Epidermal melanocyte (primary cell): Measurements from ENCODE around the gene ARHGEF26.

Experiments
- DNase-seq: peaks from one replicate; pipeline ENCODE4 v3.0.0; 2011; ENCODE audit warnings: low spot score; ENCODE audit not compliant: insufficient read length

The ARHGEF26 gene

DNA sequence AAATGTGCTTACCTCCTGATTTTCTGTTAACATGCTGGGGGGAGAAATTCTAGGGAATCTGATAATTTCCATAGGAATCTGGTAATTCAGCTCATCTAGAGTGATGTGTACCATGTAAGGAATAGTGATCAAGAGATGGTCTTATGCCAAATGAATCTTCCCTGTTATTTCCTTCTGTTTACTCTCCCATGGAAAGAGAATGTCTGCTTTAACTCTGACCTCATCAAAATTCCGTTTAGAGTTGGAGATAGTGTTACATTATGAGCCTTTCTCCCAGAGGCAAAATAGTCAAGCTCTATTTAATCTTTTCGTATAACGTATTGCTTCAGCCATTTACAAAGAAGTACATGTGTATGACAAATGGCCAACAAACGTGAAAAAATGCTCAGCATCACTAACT is 76.6 kb downstream of the ARHGEF26 start:
- DNase-seq = no peak

DNA sequence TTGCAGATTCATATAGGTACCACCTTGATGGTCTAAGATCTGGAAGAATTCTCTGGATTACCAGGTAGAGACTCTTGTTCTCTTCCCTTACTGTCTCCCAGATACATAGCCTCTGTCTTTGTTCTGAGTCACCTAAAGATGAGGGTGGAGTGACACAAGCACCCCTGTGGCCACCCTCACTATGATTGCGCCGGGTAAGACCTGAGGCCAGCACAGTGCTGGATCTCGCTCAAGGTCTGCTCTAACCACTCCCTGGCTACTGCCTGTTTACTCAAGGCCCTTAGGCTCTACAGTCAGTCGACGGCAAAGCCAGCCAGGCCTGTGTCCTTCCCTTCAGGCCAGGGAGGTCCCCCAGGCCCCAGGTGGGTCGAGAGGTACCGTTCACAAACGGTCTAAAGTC is 88.3 kb downstream of the ARHGEF26 start:
- no peak for DNase-seq

DNA sequence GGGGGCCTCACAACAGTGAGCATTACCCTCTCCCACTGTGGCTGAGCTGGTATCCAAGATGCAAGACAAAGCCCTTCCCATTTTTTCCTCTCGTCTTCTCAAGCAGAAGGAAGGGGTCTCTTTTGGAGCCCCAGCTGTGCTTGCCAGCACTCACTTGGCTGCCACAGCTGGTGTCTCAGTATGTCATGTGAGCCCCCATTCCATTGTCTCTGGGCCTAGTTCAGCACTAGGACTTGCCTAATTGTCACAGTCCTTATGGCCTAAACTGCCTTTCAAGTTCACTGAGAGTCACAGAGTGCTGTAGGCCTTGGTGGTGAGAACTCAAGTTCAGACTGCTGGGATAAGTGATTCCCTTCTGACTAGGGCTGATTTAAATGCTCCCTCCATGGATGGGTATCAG is 89.8 kb downstream of the ARHGEF26 start:
- no peak for DNase-seq

DNA sequence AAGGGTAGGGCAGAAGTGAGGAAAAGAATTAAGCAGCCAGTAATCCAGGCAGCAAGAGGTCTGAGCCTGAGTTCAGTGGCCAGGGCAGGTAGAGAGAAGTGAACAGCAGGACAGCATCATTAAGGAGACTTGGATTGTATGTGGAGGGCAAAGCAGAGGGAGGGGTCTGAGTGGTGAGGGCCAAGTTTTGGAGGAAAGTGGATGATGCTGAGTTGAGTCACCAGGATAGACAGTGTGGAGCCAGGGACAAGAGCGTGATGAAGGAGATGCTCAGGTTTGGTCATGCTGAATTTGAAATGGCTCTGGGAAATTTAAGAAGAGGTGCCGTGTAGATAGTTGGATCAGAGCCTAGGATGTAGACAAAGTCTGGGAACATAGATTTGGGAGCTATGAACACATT is 93.1 kb downstream of the ARHGEF26 start:
- no peak for DNase-seq

DNA sequence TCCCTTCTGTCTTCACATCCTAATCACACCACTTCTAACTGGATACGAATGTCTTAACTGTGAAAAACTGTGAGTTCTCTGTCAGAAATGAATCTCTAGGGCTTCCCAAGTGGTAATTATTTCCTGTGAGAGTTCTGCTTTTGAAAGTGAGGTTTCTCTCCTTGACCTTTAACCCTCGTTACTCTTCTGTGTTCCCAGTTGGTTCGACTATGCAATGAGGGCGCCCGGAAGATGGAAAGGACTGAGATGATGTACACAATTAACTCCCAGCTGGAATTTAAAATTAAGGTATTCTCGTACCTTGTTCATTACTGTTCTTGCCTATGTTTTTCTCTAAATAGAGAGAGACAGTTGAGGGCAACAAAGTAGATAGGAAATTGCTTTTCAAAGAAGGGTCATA is 96.5 kb downstream of the ARHGEF26 start:
- DNase-seq = no peak

DNA sequence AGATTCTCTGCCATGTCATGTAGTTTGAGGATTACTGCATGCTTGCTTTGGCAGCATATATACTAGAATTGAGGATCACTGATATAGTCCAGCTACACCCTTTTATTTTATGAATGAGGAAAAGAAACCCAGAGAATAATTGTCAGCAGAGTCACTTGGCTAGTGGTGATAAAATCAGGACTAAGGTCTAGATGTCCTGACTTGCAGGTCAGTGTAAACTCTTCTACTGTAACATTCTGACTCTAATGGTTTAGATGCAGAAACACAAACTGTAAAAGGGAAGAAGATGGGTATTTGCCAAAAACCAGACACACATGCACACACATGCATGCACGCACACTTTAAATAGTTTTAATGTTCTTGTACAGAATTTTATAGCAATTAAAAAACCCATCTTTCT is 97.5 kb downstream of the ARHGEF26 start:
- no peak for DNase-seq

DNA sequence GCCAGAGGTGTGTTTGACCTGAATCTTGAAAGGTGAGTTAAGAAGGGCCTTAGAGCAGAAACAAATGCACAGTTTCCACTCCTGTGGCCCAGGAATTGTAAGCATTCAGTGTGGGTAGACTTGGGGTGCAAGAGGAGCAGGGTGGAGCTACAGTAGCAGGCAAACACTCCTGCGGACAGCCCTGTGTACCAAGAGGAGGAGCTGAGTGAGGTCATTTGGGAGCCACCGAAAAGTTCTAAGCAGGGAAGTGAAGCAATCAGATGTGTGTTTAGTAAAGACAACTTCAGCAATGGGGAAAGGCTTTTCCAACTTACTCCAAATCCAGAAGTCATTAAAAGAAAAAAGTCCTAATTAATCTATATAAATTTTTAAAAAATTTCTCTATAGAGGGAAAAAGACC is 99.3 kb downstream of the ARHGEF26 start:
- DNase-seq = no peak

DNA sequence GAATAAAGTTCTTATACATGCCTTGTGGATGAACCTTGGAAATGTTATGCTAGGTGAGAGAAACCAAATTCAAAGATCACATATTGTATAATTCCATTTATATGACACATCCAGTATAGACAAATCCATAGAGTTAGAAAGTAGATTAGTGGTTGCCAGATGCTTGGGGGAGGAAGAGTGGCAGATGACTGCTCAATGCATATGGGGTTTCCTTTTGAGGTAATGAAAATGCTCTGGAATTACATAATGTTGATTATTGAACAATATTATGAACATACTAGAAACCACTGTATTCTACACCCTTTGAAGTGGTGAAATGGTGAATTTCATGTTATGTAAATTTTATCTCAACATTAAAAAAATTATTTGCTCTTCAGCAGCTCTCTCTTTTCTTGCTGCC is 102.3 kb downstream of the ARHGEF26 start:
- DNase-seq = no peak

DNA sequence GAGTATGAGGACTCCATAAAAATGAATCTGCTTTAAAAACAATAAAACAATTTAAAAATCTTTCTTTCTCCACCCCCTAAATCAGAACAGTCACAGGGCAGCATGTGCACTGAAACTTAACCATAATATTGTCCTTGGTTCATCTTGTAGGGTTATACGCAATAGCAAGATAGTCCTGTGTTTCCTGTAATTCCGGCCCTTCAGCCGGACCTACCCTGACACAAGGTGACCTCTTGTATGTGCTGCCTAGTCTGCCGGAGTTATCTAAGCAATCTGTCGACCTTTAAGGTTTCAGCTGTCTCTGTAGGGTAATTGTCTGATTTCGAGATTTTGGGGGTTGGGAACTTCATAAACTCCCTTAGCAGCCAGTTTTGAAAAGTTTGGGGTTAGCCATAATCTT is 103.2 kb downstream of the ARHGEF26 start:
- DNase-seq = no peak

DNA sequence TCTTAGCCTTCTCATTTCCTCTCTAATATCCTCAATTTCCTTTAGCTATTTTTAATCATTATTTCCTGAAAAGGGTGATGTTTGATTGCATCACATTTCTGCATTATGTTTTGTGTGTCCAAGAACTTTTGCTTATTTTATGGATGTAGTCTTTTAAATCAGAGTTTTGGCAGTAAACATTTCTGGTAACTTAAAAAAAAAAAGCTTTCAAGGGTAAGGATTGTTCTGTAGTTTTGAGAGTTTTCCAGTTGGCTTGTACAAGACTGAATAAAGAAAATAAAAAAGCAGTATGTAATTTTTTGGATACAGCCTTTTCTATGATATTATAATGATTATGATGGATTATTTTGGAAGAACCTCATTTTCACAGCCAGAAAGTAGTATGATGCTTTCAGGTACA is 103.7 kb downstream of the ARHGEF26 start:
- no peak for DNase-seq

DNA sequence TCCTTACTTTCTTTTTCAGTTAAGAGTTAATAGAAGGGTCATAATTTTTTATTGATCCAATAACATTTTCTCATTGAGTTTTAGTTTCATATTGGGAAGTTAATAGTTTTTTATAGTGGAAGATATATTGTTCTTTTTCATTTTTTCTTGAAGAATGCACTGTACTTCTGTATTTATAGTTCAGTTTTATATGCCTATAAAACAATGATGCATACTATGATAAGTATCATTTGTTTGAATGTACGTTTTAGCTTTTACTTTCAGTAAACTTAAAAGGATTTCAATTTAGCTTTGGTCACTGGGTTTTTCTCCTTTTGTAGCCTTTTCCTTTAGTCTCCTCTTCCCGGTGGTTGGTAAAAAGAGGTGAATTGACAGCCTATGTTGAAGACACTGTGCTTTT is 104.3 kb downstream of the ARHGEF26 start:
- no peak for DNase-seq

DNA sequence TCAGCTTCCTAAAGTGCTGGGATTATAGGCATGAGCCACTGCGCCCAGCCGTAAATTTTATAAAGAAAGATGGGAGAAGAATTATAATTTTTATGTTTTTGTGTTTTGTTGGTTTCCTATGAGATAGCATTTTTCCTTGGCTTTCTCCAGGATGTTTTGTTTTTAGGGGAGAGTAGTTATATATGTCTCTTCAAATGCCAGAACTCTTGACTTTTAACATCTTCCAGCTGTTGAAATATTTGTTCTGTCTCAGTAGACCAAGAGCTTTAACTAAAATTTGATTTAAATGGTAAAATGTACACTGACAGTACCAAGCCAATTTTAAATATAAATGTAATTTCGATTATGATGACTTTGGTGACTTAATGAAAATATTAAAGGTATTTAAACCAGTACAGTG is 106.3 kb downstream of the ARHGEF26 start:
- no peak for DNase-seq

DNA sequence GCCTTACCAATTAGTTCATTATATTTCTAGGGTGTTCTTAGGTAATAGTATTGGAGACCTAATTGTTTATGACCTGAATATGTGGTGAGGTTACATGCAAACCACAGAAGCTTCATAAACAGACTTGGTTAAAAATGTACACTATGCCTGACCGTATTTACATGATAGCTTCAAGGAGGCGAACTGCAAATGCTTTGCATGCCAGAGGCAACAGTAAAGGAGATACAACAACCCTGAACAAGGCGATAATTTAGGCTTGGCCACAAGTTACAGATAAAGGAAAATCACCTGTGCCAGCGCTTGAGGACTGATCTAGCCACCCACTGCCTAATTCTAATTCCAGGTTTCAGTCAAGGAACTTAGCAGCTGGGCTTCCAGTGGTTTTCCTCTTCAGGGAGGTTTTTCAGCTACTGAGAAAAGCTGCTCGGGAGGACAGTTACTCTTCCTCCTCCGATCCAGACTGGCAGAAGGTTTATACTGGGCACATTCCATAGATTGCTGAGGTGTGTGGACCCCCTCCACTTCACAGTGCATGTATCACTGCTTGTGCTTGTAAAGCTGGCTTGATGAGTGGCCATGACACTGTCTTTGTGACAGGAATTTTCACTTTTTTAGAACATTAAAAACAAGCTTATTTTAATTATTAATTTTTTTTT is 107.5 kb downstream of the ARHGEF26 start:
- DNase-seq = no peak

DNA sequence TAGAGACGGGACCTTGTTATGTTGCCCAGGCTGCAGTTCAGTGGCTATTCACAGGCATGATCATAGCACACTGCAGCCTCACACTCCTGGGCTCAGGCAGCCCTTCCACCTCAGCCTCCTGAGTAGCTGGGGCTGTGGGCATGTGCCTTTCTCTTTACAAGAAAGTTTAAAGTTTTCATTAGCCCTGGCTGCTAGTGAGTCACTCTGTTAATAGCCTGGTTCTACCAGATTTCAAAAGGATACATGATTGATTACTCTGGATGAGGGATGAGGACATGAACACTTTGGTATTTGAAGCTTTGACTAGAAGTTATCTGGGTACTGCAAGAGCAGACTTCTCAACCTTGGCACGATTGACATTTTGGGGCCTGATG is 108.0 kb downstream of the ARHGEF26 start:
- no peak for DNase-seq

DNA sequence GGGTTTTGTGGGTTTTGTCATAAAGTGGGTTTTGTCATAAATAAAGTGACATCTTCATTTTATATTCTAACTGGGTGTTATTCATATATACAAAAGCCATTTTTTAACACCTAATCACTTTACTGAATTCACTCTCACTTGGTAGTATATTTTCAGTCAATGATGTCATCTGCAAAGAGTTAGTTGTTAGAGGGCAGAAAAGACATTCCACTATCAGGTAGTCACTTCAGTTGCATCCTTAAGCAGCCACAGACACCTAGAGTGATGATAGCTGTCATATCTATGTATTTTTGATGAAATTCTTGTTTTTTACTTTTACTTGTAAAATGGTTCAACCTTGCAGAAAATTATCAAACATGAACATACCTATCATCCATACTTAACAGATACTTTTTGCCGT is 114.1 kb downstream of the ARHGEF26 start:
- DNase-seq = no peak

DNA sequence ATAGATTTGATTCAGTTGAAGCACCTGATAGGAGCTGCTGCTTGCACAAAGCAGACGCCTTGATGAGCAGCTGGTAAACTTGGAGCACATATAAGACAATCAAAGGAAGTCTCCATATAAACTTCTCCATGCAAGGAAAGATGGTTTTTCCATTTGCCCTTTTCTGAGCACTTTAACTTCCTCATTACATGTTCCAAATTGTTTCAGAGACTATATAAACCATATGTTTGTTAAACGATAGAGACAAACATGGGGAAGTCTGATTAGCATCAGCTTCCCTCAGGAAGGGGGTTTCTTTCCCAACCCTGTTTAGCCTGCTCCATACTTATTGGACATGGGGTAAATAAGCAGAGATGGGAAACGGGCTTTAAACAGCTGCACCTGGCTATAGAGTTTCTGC is 115.1 kb downstream of the ARHGEF26 start:
- no peak for DNase-seq

DNA sequence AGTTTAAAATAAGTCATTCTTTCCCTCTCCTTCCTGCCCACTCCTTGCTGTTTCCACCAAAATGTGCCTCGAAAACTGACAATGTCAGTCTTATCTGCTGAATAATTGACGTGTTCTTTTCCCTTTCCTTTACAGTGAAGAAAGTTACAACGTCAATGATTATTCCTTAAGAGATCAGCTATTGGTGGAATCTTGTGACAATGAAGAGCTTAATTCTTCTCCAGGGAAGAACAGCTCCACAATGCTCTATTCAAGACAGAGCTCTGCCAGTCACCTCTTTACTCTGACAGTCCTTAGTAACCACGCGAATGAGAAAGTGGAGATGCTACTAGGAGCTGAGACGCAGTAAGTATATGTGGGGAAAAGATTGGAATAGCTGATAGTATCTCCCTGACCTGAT is 119.0 kb downstream of the ARHGEF26 start:
- no peak for DNase-seq

DNA sequence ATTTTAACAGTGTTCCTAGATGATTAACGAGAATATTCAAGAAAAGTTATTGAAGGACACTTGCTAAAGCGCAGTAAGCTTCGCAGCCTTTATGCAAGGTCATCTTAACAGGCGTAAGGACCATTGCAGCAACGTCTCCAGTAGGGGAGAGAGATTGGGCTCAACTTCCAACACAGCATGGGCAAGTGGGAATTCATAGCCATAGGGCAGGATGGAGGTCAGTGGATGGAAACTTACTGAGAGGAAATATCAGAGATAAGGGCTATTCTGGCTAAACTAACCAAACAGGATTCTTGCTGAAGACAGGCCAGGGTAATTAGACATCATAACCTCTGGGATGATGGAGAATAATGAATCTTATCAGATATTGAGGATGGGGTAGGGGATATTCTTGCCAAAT is 120.3 kb downstream of the ARHGEF26 start:
- no peak for DNase-seq

DNA sequence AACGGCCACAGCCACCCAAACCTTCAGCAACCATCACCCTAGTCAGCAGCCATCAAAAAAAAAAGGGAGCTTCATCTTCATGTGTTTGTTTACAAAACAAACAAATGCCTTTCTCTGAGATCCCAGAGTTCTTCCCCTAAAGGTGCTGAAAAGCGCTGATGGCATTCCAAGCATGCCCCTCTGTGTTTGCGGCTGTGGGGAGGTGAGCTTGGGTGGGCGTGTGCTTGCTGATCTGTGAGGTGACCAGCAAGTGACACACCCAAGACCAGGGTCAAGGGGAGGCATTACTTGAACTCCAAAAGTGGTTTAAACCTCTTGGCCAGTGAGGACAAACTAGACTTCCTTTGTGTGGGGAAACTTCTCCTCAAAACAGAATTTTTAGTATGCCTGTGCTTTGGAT is 121.6 kb downstream of the ARHGEF26 start:
- no peak for DNase-seq

DNA sequence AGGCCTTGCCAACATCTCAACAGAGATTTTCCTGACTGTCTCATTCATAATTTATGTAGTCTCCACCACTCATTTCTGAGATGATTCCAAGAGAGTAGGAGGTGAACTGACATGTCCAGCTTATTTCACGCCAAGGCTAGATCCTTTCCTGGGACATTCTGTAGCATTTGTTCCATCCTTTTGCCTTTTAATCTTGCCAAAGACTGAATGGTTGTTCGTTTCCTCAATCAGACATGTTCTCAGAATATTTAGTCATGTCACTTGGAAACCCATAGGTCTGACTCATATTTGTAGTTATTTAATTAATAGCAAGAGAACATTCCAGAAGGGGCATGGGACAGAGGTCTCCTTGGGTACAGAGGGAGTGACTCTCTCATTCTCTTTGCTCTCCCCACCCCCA is 122.2 kb downstream of the ARHGEF26 start:
- no peak for DNase-seq

DNA sequence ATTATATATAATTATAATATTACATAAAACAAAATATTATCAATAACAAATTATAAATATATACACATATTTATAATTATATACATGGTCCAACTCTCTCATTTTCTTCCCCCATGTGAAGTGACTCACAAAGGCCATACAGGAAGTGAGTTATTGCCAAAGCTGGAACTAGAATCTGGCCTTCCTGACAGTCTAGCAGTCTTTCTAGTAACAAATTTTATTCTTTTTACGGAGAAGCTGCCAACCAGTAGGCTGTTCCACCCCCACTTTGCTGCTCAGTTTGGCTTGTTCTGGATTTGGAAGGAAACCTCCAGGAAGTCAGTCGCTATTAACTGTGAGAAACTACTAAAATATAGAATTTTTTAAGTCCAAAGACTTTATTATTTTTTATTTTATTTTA is 123.5 kb downstream of the ARHGEF26 start:
- DNase-seq = no peak

DNA sequence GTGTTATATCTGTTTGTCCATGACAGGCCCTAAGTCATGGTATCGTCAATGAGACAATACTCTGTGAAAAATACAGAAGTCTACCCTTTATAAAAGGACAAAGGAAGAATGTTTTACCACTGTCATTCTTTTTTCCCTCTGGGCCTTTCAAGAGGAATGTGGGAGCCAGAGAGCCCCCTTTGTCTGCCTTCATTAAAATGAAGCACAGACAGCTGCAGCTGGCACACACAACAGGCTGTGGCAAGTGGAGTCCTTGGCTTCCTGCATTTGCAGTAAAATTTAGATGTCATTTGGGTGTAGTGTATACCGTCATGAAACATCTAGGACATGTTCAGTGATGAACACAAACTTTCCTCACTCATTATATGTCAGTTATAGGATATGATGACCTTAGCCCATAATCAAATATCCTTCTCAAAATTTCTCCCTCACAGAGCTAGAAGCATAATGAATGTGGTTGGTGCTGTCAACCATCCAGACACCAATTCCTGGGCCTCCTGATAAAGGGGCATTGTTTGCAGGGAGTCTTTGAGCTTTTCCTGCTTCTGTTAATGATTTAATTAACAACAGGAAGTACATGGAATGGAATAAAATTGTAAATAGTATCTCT is 126.7 kb downstream of the ARHGEF26 start:
- DNase-seq = no peak

DNA sequence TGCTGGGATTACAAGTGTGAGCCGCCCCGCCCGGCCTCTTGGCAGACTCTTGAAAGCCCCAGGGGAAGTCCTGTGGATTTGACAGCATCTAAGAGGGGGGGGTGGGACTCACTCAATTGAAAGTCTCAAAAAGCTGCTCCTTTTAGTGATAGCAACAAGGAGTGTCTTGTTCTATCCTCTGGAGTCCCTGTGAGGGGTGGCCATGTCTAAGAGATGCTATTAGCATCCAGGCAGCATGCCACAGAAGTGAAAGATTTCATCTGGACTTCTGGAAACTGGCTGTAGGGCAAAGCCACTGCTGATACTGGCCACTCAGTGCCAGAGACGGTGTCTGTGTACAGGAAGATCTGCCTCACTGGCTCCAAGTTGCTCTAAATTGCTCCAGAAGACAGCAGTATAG is 129.1 kb downstream of the ARHGEF26 start:
- no peak for DNase-seq

DNA sequence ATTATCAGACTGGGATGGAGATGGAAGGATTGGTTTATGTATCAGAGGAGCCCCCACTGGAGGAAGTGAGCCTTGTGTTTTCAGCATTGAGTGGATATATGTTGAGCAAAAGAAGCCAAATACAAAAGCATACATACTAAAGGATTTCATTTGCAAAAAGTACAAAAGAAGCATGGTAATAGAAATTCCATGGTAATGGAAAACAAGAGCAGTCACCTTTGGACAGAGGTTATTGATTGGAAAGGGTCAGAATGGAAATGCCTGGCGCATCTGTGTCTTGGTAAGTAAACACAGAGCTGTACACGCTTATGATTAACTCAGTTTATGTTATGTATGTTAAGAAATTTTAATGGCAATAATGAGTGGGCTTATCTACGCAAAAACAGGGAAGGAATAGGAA is 130.4 kb downstream of the ARHGEF26 start:
- DNase-seq = no peak
